HG03565 (cell line): ENCODE measurements around the gene CTDSP1.

Experiments used
- ATAC-seq: cut with Tn5 transposase; IDR thresholded peaks from one replicate; pipeline ENCODE4 v1.9.1; 2021; ENCODE audit warnings: mild to moderate bottlenecking, moderate library complexity; ENCODE audit not compliant: unreplicated experiment

Gene CTDSP1

GRCh38 chr2:218398437-218399390, 954 bp upstream of the CTDSP1 start:
- ATAC-seq = no peak

GRCh38 chr2:218400167-218400929, 680 bp downstream of the CTDSP1 start:
- ATAC-seq = no peak

GRCh38 chr2:218400930-218401881, 1.5 kb downstream of the CTDSP1 start:
- no peak for ATAC-seq

GRCh38 chr2:218401890-218402289, 2.2 kb downstream of the CTDSP1 start:
- no peak for ATAC-seq

GRCh38 chr2:218402491-218402901, 2.8 kb downstream of the CTDSP1 start:
- ATAC-seq = no peak

GRCh38 chr2:218402911-218403411, 3.3 kb downstream of the CTDSP1 start:
- ATAC-seq = no peak

- ATAC-seq = no peak
Measured at GRCh38 chr2:218403810-218404209, 4.1 kb downstream of the CTDSP1 start.

GRCh38 chr2:218404351-218405085, 4.8 kb downstream of the CTDSP1 start:
- ATAC-seq = no peak

DNA sequence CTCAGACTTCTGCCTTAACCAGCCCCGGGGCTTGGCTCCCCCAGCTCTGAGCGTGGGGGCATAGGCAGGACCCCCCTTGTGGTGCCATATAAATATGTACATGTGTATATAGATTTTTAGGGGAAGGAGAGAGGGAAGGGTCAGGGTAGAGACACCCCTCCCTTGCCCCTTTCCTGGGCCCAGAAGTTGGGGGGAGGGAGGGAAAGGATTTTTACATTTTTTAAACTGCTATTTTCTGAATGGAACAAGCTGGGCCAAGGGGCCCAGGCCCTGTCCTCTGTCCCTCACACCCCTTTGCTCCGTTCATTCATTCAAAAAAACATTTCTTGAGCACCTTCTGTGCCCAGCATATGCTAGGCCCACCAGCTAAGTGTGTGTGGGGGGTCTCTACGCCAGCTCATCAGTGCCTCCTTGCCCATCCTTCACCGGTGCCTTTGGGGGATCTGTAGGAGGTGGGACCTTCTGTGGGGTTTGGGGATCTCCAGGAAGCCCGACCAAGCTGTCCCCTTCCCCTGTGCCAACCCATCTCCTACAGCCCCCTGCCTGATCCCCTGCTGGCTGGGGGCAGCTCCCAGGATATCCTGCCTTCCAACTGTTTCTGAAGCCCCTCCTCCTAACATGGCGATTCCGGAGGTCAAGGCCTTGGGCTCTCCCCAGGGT, 5.5 kb downstream of the CTDSP1 start:
- no peak for ATAC-seq

DNA sequence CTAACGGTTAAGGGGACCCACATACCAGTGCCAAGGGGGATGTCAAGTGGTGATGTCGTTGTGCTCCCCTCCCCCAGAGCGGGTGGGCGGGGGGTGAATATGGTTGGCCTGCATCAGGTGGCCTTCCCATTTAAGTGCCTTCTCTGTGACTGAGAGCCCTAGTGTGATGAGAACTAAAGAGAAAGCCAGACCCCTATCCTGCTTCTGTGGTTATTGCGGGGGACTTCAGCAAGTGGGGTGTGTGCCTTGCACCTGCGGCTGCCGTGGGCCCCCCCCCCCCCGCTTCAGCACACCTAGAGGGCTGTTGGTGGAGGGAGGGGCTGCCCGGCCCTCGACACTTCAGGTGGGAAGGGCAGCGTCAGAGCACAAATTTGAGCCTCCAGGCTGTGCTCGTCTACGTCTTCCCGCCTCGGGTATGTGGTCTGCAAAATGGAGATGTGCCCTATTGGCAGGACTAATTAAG, 6.1 kb downstream of the CTDSP1 start:
- peak; percentile 14 for ATAC-seq

- ATAC-seq = peak; percentile 65
Measured at GRCh38 chr2:218406209-218406948, 6.7 kb downstream of the CTDSP1 start.

DNA sequence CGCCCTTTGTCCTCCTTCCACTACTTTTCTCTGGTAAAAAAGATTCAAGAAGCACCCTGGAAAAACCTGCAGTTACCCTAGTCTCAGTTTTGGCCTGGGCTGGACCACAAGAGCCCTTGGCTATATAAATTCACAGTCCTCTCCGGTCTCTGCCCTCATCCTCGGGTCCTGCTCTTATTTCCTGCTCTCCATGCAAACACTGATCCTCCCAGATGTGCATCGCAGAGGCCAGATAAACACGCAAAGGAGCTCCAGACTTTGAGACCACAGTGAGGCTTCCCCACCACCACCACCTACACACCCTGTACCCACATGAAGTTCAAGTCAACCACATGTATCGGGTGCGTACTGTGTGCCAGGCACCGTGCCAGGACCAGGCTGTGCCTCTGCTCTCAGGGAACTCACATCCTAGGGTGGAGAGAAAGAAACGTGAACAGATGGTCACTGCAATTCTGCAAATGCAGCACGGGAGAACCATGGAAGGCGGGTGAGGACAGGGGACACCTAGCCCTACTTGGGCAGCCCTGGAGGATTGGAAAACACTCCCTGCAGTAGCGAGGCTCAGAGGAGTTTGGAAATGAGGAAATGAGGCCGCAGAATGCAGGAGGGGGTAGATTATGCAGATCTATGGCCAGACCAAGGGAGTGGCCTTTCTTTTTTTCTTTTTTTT, 7.4 kb downstream of the CTDSP1 start:
- ATAC-seq = no peak

GRCh38 chr2:218407717-218408116, 8.0 kb downstream of the CTDSP1 start:
- no peak for ATAC-seq

DNA sequence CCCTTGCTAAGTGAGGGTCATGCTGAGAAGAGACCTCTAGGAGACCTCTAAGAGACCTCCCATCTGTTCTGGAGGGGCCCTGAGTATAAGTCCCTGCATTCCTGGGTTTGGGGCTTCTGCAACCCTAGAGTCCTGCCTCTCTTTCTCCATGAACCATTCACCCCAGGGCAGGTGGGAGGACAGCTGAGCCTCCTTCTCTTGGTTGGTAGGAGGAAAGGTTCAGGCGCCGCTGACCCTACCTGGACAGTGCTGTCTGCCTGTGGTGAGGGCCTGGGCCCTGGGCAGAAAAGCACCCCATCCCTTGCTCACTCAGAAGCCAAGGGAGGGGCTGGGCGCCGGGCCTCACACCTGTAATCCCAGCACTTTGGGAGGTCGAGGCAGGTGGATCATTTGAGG, 18.7 kb downstream of the CTDSP1 start:
- ATAC-seq = no peak

GRCh38 chr2:218418717-218419458, 19.2 kb downstream of the CTDSP1 start, which contains the start of gene VIL1:
Gene VIL1 (plus strand): TSS chr2:218419123. CDS start chr2:218423779, 4,656 bp downstream.
- ATAC-seq = no peak

- ATAC-seq = no peak
Measured at GRCh38 chr2:218419630-218420216, 20.1 kb downstream of the CTDSP1 start.

GRCh38 chr2:218421027-218421426, 21.4 kb downstream of the CTDSP1 start:
- ATAC-seq = no peak
